ENCODE measurements around the gene ROR1.

The ROR1 gene

DNA sequence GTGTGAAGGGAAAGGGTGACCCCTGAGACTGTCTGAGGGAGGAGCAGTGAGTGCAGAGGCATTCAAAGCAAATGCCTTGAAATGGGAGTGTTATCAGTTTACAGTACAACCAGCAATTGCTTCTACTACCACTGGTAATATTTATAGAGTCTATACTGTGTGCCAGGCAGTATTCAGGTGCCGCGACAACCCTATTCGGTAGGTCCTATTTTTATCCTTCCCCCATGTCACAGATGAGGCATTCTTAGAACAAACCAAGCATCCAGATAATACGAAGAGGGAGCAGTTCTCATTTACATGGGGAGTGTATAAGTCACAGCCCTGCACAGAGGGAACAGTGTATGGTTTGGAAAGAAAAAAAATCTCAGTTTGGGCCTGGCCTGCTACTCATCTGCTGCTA is 18.3 kb downstream of the ROR1 start:
- TF ChIP-seq, protein P1, sequence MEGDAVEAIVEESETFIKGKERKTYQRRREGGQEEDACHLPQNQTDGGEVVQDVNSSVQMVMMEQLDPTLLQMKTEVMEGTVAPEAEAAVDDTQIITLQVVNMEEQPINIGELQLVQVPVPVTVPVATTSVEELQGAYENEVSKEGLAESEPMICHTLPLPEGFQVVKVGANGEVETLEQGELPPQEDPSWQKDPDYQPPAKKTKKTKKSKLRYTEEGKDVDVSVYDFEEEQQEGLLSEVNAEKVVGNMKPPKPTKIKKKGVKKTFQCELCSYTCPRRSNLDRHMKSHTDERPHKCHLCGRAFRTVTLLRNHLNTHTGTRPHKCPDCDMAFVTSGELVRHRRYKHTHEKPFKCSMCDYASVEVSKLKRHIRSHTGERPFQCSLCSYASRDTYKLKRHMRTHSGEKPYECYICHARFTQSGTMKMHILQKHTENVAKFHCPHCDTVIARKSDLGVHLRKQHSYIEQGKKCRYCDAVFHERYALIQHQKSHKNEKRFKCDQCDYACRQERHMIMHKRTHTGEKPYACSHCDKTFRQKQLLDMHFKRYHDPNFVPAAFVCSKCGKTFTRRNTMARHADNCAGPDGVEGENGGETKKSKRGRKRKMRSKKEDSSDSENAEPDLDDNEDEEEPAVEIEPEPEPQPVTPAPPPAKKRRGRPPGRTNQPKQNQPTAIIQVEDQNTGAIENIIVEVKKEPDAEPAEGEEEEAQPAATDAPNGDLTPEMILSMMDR (IDR thresholded peaks at IDR 0.05; ENCODE audit: low read depth, low read length): no peak
- DNase-seq (ENCODE audit: extremely low read depth, low read depth): no peak

DNA sequence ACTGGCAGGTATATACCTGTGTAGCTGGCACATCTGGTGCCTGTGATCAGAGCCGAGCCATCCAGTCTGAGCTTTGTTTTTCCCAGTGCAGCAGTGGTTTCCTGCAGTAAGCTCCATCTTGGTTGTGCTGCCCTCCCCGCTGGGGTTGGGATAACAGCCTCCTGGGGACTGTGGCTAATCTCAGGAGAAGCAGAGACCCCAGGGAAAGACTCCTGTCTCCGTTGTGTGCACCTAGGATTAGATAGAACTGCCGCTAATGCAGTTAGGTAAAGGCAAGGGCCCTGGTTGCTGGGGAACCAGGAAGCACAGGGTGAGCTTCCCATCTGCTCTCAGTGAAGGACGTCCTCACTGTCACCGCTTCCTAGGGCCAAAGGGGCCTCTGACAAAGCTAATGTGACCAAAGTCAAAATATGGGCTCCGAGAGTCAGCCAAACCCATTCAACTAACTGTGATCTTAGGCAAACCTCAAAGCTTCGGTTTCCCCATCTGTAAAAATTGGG is 20.0 kb downstream of the ROR1 start:
- no peak for DNase-seq (ENCODE audit: extremely low read depth, low read depth)
- TF ChIP-seq, protein P1 (IDR thresholded peaks at IDR 0.05; ENCODE audit: low read depth, low read length): no peak

DNA sequence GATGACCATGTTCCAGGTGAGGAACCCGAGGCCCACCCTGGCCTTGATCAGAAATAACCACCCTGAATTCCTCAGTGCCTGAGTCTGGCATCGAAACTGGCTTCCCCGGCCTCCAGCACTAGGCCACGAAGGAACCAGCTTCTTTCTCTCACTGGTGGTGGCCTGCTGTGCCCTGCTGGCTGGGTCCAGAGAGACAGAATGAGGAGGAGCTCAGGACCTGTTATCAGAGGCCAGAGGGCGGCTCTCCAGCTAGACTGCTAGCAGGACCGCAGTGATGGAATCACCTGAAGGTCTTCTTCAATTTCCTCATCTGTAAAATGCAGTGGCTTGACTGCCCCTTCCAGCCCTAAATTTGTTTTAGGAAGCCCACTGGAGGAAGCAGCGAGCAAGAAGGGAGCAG is 20.5 kb downstream of the ROR1 start:
- no peak for DNase-seq (ENCODE audit: extremely low read depth, low read depth)
- TF ChIP-seq, protein P1 (IDR thresholded peaks at IDR 0.05; ENCODE audit: low read depth, low read length): no peak

DNA sequence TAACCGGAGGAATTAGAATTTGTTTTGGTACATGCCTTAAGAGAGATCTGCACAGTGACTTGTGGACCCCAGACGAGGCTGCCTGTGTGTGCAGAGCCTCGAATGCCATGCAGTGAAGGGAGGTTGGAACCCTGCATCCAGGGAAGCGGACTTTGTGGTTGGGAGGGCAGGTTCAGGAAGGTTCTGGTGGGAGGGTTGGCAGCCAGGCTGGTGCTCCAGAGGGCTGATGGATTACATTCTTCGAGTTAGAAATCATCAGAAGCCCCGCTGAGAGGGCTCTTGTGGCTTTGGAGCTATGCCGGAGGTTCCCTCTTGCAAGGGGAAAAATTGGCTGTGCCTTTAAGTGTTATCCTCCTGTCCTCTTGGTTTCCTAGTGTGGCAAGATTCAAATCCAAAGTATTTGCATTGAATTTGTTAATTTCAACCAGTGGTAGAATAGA is 21.1 kb downstream of the ROR1 start:
- TF ChIP-seq, protein P1 (IDR thresholded peaks at IDR 0.05; ENCODE audit: low read depth, low read length): no peak
- DNase-seq (ENCODE audit: extremely low read depth, low read depth): no peak

DNA sequence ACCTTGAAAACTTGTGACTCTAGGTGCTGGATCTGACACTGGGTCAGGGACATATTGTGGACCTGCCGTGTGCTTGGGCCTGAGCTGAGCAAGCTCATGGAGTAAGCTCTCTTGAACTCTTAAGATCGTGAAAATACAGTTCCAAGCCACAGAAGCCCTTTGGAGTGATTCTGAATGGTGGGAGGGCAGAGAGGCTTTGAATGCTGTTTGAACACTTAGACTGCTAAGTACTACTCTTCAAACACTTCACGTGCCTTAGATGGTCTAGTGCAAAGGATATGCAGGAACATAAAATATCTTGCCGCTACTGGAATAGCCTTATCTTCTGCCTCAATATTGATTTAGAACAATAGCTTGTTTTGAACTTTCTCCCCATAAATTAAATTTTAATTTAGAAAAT is 21.6 kb downstream of the ROR1 start:
- DNase-seq (ENCODE audit: extremely low read depth, low read depth): no peak
- TF ChIP-seq, protein P1 (IDR thresholded peaks at IDR 0.05; ENCODE audit: low read depth, low read length): no peak

DNA sequence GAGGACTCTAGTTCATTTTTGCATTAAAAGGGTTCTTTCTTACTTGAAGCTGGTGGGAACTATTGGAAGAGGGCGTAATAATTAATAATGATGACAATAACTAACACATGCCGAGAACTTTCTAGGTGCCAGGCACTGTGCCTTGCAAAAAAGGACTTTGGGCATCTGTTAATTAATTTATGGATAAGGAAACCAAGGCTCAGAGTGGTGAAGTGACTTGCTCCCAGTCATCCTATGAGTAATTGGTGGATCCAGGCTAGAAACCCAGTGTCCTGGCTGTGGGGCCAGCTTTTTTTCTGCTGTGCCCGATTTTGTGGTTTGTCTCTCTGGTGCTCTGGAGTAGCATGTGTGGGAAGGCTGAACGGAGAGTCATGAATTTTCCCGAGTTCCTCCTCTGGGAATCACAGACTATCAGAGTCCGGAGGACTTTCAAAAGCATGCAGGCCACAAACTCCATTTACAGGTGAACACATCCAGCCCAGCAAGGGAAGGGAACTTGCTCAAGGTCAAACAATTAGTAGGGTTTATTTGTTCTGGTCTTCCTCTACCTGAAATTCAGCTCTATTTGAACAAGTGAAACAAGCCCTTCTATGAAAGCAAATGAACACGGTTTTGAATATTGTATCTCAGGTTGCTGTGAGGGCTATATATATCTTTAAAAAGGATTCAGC is 23.4 kb downstream of the ROR1 start:
- TF ChIP-seq, protein P1 (IDR thresholded peaks at IDR 0.05; ENCODE audit: low read depth, low read length): no peak
- DNase-seq (ENCODE audit: extremely low read depth, low read depth): no peak

DNA sequence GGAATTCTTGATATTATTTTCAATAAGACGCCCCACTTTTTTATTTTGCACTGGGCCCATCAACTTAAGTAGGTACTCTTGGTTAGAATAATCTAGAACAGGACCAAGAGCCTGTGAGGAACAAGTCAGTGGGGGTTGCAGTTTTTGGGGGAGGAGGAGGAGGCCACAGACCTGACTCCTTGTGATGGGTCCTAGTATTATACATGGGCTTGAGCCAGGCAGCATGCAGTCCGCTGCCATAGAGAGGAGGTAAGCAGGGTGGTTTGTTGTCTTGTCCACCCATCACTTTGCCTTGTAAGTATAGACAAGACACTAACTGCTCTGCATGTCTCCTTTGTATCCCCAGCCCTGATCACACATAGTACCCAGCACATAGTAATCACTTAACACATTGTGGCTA is 24.5 kb downstream of the ROR1 start:
- DNase-seq (ENCODE audit: extremely low read depth, low read depth): no peak
- TF ChIP-seq, protein P1 (IDR thresholded peaks at IDR 0.05; ENCODE audit: low read depth, low read length): no peak
